Jurkat, Clone E6-1 (cell line): ENCODE measurements around the gene WHRN.

Experiments
- DNase-seq: peaks from one replicate; pipeline ENCODE4 v3.0.0-alpha.2; 2011; ENCODE audit warnings: low read depth, low spot score
- H3K4me3 ChIP-seq: 2 replicates; pipeline ENCODE4 v1.5.1; 2011; ENCODE audit warnings: mild to moderate bottlenecking, low read length, control low read depth, moderate library complexity

The WHRN gene

DNA sequence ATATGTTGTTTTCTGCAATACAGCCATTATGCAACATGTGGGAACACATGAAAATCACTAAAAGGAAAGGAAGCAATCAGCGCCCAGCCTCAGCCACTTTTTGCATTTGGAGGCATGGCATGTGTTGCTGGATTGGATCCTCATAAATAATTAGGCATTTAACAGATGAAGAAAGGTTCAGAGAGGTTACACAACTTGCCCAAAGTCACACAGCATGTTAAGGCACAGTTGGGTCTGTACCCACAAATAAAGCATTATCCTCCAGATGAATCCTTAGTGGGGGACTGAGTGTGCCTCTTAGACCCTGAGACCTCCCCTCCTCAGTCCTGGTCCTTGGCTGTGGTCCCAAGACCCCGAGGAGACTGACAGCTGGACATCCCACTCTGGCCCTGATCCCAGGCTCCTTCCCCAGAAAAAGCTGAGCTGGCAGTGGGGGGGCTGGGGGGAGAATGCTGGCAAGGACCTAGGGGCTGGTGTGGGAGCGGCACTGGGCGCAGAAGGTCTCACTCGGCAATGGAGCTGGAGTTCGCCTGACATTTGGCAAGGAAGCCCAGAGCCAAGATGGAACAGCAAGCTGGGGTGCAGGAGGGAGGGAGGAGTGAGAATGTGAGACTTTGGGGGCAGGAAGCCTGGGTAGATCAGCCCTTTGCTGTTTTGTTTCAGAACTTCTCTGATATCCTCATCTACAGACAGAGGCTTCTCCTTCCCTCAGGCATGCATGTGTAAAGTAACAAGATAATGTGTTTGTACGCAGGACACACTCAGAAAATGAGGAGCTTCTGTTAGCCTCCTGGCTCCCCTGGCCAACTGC, 110.5 kb downstream of the WHRN start:
- no peak overlapping the region for H3K4me3 ChIP-seq
- no peak for DNase-seq

GRCh38 chr9:114392749-114393112, 112.5 kb downstream of the WHRN start:
- no peak for DNase-seq

GRCh38 chr9:114390952-114391351, 114.3 kb downstream of the WHRN start:
- no peak overlapping the region for H3K4me3 ChIP-seq
- no peak for DNase-seq

More at GRCh38 chr9:114392749-114393112, 112.5 kb downstream of the WHRN start:
- no peak overlapping the region for H3K4me3 ChIP-seq

GRCh38 chr9:114389612-114390368, 115.5 kb downstream of the WHRN start:
- DNase-seq: no peak
- H3K4me3 ChIP-seq: no peak overlapping the region

DNA sequence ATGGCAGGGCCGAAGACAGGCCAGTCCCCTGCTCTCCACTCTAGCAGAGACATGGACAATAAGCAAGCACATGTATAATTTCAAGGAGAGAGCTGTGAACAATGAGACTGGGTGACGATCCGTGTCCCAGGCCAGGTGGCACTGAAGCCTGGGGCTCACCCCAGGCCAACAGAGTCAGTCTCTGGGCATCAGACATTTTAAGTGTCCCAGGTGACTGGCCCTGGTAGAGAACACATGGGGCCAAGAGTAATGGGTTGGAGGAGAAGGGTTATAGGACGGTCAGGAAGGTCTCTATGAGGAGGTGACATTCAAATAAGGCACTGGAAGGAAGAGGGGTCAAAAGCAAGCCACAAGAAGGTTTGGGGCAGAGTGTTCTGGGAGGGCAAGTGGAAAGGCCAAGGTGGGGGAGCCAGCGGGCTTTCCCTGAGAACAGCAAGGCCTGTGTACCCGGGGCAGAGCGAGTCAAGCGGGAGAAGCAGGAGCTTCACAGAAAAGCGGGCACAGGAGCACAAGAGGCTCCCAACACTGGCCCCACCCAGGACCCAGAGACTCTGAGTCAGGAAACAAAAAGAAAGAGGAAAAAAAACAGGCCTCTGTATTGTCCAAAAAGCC, 116.4 kb downstream of the WHRN start:
- peak overlapping the region; percentile 76 for H3K4me3 ChIP-seq
- DNase-seq: no peak

DNA sequence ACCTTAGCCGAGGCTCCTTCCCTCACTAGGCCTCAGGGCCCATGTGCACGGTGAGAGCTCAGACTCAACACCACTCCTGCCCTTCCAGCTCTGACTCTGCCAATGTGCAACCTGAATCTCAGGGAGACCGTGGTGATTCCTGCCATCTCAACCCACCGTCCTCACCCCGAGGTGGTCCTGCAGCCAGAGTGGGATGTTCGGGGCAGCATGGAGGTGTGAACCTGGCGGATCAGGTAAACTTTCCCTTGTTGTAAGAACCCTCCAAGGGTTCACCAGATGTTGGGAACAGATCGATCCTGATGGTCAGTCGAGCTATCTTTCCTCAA, 117.0 kb downstream of the WHRN start:
- peak overlapping the region; percentile 76 for H3K4me3 ChIP-seq
- no peak for DNase-seq

DNA sequence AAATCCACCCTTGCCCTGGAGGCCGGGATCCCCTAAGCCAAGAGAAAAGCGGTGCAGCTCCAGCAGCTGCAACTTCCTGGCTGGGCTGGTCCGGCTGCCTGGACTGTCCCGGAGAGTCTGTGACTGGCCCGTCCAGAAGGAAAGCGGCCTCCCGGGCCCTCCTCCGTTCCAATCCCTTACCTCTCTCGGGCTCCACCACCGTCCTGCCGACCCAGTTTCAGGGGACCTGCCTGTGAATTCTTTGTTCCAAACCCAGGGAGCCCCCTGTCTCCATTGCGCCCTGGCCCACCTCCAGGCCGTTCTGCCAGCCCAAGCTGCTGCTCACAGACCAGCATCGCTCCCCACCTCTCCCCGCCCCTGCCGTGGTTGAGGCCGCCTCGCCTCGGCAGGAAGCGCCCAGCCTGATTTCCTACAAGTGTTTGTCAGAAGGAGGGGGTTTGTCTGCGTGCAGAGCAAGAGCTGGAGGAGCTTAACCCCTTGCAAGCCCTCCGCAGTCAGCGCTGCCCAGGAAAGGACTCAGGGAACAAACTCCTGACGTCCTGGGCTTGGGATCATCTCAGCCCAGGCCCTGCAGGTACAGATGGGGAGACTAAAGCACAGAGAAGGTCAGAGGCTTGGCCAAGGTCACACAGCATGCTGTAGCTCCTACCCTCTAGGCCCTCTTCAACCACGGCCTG, 117.5 kb downstream of the WHRN start, which contains the start of gene AKNA:
TSS of gene AKNA (minus strand) at position 303 of the 677 bp plus-strand sequence. CDS start 6,649 bp downstream, outside the sequence.
- peak; percentile 88 for DNase-seq
- peak within 1 kb of the TSS; percentile 76 for H3K4me3 ChIP-seq

DNA sequence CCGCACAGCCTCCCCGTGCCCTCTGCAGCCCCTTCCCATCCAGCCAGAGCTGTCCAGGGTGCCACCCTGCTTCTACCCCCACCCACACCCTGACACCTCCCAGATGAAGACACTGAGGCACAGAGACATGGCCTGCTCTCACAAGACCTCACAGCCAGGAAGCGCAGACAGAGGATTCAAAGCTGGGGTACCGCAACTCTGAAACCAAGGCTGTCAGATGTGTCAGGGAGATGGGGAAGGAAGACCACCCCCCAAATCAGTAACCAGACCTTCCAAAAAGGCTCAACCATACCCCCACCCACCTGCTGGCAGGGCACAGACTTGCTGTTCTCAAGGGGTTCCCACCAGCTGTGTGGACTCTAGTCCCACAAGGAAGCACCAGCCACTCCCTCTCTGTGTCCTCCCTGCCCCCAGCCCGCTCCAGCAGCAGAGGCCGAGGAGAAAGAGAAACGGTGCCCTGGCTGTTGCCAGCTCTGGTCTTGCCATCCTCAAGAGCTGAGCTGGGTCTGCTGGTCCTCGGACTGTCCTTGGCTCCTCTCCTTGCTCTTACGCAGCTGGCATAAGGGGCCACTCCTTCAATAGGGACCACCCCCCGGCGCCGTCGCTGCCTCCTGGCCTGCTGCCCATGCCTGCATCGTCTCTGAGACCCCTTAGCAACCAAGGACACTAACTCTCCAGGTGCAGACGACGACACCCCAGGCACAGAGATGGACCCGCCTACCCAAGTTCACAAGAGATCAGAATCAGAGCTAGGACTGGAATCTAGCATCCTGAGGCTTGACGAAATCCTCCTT, 118.2 kb downstream of the WHRN start:
- H3K4me3 ChIP-seq: peak overlapping the region; percentile 76
- DNase-seq: no peak

DNA sequence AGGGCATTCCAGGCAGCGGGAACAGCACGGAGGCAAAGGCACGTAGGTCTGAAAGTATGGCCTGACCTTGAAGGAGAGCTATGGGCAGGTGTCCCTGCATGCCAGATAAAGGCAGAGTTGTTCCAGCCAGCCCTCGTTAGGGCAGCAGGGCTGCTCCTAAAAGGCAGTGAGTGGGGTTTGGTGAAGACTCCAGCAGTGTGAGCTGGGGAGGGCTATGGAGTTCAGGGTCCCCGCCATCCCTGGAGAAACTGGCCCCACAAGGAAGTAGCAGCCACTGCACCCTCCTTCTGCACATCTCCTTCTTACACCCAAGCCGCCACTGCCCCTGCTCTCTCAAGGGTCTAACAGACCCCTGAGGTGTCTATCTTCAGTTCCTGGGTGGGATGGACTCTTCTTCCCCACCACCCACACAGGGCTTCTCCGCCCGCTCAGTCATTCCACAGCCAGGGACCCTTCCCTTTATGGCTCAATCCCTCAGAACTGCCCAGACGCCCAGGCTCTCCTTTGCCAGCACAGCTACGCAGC, 118.8 kb downstream of the WHRN start:
- DNase-seq: no peak
- H3K4me3 ChIP-seq: peak overlapping the region; percentile 76

- H3K4me3 ChIP-seq: peak overlapping the region; percentile 76
- DNase-seq: peak; percentile 99
Measured at GRCh38 chr9:114385397-114386181, 119.7 kb downstream of the WHRN start.

- peak overlapping the region; percentile 76 for H3K4me3 ChIP-seq
- no peak for DNase-seq
Measured at GRCh38 chr9:114384836-114385396, 120.4 kb downstream of the WHRN start.

- peak overlapping the region; percentile 76 for H3K4me3 ChIP-seq
- DNase-seq: no peak
Measured at GRCh38 chr9:114384341-114384740, 120.9 kb downstream of the WHRN start.

DNA sequence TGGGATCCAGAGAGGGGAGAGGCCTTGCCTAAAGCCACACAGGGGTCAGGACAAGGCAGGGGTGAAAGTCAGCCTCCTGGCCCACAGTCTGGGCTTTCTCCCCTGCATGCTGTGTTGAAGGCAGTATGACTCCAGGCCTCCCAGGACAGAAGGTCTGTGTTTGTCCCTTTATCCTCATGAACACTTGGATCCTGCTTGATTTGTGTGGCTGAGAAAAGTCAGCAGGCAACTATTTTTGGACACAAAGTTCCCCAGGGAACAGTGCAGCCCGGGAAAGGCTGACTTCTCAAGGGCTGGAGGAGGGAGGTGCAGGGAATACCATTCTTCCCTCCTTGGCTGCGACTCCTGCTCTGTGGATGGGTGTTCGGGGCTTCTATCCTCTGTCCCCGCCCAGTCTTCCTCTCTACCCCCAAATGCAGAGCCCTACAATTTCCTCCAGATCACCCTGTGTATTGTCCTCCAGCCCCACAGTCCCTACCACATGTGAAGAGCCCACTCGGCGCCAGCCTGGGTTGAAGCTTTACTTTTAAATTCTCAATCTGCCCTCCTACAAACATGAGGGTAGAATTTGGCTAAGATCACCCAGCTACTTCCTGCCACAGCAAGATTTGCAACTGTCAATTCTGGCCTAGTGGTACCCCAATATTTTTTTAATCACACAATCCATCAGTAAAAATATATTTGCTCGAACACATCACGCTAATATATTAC, 121.6 kb downstream of the WHRN start:
- peak; percentile 75 for DNase-seq
- peak overlapping the region; percentile 76 for H3K4me3 ChIP-seq

GRCh38 chr9:114382699-114383520, 122.4 kb downstream of the WHRN start:
- no peak for DNase-seq
- H3K4me3 ChIP-seq: peak overlapping the region; percentile 76

DNA sequence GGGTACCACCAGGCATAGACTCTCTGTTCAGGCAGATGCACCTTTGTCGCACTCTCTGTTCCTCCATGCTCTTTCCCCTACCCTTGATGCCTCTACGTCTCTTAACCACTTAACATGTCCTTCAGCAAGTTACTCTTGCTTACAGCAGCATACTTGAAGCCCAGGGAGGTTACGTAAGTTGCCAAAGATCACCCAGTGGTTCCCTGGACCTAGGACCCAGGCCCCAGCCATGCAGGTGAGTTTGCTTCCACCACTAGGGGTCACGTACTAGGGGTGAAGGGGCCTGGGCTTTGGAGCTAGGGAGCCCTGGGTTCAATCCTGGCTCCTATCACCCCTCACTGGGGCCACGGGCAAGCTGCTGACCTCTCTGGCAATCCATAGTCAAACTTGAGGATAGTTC, 126.4 kb downstream of the WHRN start:
- H3K4me3 ChIP-seq: no peak overlapping the region
- DNase-seq: no peak

DNA sequence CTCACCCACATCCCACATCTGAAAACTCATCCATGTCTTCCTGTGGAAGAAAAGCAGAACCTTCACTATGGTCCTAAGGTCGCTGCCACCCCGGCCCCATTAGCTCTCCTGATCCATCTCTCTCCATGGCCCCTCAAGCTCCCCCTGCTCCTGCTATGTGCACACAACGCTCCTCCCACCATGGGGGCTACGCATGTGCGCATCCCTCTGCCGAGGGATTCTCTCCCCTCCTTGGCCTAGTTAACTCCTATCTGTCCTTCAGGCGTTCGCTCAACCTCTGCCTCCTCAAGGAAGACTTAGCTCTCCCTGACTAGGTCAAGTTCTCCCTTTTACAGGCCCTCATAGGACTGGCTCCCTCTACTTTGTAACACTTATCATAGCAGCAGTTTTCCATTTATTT, 127.3 kb downstream of the WHRN start:
- DNase-seq: no peak

More for the DNA sequence above, 127.3 kb downstream of the WHRN start:
- no peak overlapping the region for H3K4me3 ChIP-seq
